Tibial nerve (tissue), 4 donors: ENCODE results near the gene KLHL13.

Experiments used
- EP300 ChIP-seq, 2 donors: sonication (generic); formaldehyde crosslinking; IDR thresholded peaks; one replicate each; pipeline ENCODE4 v1.6.1; 2017; ENCODE audit warnings: antibody characterized with exemption in 2 of 2, mild to moderate bottlenecking in 1 of 2
- TF ChIP-seq, protein P1 (sequence below), 5 experiments: fragments of 200-600 bp in 3 of 5; fragments of 450-650 bp in 2 of 5; sonication (generic) in 3 of 5; IDR thresholded peaks; one replicate each; pipeline ENCODE4 v1.5.1; 2016 to 2019; ENCODE audit warnings: antibody characterized with exemption in 5 of 5, mild to moderate bottlenecking in 3 of 5, moderate library complexity in 2 of 5

DNA sequence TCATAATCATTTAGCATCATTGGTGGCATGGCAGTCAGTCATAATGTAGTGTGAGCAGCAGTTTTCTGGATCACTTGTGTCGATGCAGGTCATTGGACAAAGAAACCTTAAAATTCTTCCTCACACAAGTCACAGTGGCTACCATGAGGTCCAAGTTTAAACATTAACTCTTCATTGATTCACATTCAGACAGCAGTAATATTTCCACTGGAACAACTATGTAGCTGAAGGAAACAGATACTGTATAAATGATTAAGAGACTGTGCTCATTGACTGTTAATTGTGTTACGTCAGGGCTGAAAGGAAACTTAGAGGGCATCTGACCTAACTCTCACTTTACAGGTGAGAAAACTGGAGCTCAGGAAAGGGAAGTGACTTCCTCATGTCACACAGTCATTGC, 261.8 kb downstream of the KLHL13 start:
- TF ChIP-seq, protein P1, sequence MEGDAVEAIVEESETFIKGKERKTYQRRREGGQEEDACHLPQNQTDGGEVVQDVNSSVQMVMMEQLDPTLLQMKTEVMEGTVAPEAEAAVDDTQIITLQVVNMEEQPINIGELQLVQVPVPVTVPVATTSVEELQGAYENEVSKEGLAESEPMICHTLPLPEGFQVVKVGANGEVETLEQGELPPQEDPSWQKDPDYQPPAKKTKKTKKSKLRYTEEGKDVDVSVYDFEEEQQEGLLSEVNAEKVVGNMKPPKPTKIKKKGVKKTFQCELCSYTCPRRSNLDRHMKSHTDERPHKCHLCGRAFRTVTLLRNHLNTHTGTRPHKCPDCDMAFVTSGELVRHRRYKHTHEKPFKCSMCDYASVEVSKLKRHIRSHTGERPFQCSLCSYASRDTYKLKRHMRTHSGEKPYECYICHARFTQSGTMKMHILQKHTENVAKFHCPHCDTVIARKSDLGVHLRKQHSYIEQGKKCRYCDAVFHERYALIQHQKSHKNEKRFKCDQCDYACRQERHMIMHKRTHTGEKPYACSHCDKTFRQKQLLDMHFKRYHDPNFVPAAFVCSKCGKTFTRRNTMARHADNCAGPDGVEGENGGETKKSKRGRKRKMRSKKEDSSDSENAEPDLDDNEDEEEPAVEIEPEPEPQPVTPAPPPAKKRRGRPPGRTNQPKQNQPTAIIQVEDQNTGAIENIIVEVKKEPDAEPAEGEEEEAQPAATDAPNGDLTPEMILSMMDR (IDR thresholded peaks at IDR 0.05): no peak
- TF ChIP-seq EP300 (IDR thresholded peaks at IDR 0.05): no peak
